Testis (tissue), 2 donors: Measurements from ENCODE around the gene KRT81.

Experiments
- CTCF ChIP-seq, 3 experiments: fragments of 450-650 bp in 2 of 3; fragments of 200-600 bp in 1 of 3; sonication (generic) in 1 of 3; IDR thresholded peaks; one replicate each; pipeline ENCODE4 v1.5.1; 2016 to 2019; ENCODE audit warnings: antibody characterized with exemption in 3 of 3, mild to moderate bottlenecking in 2 of 3, moderate library complexity in 1 of 3
- POLR2A ChIP-seq: fragments of 450-650 bp; IDR thresholded peaks from one replicate; pipeline ENCODE4 v1.6.1; 2017; ENCODE audit warnings: antibody characterized with exemption, mild to moderate bottlenecking, moderate library complexity

DNA sequence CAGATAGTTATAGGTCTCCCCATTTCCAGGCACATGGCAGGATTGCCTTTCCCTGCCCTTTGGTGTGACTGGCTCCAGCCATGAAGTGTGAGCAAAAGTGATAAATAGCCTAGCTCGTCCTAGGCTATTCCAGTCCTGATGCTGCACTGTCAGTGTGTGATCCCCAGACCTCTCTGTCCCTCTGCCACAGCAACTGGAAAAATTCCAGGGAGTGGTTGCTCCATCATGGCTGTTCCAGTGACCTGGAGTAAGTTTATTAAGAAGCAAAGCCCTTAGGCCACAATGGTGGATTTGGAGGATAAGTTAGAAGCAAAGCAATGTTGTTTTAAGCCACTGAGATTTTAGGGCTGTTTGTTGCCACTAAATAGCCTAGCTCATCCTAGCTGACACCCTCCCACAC, 39.7 kb upstream of the KRT81 start:
- TF ChIP-seq CTCF (IDR thresholded peaks at IDR 0.05), result no peak
- TF ChIP-seq POLR2A, result no peak
